ENCODE data around the gene BBIP1.

The BBIP1 gene

DNA sequence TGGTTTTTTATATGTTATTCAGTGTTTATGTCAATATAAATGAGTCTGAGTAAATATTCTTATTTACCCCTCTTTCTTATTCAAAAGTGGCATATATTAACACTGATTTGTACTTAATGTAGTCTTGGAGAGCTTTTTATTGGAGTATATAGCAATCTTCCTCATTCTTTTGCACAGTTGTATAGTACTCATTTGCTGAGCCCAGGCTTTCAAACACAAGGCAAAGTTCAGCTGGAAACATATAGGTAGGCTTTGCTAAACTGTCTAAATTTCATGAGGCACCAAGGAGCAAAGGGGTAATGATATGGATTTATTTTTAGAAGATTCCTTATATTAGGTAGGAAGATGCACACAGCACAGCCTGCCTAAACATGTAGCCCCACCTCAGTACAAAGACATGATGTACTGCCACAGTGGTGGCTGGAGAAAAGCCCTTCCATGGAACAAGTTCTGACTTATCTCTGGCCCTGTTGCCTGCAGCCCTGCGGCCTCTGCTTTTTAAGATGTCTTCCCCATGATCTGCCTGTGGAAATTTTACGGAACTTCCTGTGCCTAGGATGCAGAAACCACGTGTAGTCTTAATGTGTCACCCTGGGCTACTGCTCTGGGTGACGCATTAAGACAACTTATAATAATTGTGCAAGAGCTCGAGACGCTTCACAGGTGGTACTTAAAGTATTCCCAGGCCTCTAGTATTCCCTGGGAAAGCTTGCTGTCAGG is 56.9 kb downstream of the BBIP1 start:
- DNase-seq: no peak

DNA sequence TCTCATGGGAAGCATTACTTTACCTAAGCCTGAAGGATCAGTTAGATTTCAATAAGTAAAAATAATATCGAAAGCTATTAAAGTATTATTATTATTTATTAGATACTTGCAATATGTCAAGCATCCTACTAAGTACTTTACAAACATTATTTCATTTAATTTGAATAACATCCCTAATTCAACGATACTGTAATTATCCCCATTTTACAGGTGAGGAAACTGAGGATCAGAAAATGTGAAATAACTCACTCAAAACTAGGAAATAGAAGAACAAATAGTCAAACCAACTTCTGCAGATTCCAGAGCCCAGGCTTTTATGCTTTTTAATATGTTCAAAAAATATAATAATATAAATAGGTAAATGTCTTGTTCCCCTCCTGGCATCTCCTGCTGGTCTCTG is 57.5 kb downstream of the BBIP1 start:
- DNase-seq: no peak

- no peak for DNase-seq
Observed at GRCh38 chr10:110860576-110861241, 58.3 kb downstream of the BBIP1 start.

GRCh38 chr10:110859973-110860376 is 59.0 kb downstream of the BBIP1 start:
- peak; percentile 87 to 93 for DNase-seq

GRCh38 chr10:110859206-110859972 is 59.6 kb downstream of the BBIP1 start:
- DNase-seq: peak; percentile 83 to 88

GRCh38 chr10:110858297-110858934 is 60.6 kb downstream of the BBIP1 start:
- no peak for DNase-seq

GRCh38 chr10:110857265-110858171 is 61.5 kb downstream of the BBIP1 start:
- no peak for DNase-seq

GRCh38 chr10:110853921-110854605 is 64.9 kb downstream of the BBIP1 start:
- DNase-seq: peak in 1 of 2 experiments; percentile 22

DNA sequence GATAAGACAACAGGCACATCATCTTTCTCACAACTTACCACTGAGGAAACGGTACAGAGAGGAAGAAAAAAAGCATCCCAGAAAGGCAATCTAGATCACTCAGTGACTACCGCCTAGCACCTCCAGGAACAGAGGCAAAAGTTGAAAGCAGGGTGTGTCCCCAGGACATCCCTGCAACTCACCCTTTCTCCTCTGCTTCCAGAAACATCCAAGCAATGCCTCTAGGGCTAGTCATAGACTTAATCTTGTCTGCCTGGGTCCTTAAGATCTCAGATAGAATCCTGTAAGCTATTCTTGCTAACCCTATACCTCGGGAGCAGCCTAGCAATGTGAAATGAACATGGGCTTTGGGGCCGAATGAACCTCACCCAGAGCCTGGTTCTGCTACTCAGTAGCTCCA is 66.0 kb downstream of the BBIP1 start:
- no peak for DNase-seq

DNA sequence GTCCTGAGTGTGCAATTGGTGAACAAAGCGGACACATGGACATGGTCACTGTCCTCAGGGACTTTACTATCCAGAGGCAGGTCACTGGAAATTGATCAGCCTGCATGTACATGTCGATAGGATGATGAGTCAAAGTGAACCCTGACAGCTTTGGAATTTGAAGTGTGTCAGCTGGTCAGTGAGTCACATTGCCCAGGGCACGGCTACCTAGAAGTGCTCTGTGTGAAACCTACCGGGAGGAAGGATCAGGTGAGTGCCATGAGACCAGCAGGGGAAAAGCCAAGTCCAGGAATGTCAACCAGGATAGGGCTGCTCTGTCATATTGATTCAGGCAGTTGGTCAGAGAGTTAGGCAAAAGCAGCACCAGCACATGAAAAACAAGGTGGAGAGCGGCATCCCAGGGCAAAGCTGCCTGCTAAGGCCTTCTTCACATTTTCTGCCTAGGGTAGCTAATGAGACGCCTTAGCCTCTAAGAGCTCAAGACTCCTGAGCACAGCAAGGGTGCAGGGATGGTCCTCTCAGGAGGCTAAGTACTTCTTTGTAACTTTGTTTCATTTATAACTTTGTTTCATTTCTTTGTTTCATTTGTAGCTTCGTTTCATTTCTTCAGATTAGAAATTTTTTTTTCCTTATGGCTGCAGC is 66.6 kb downstream of the BBIP1 start:
- DNase-seq: no peak

- peak; percentile 56 to 61 for DNase-seq
Observed at GRCh38 chr10:110851020-110851612, 67.9 kb downstream of the BBIP1 start.

GRCh38 chr10:110850099-110850498 is 68.9 kb downstream of the BBIP1 start:
- no peak for DNase-seq
